GM12801 (cell line): ENCODE results near the gene MYBL2.

Experiments
- CTCF ChIP-seq: IDR thresholded peaks from one replicate; pipeline ENCODE4 v1.5.1; 2011; ENCODE audit warnings: control low read depth; ENCODE audit not compliant: insufficient read length; ENCODE audit errors: extremely low read depth

Gene MYBL2

DNA sequence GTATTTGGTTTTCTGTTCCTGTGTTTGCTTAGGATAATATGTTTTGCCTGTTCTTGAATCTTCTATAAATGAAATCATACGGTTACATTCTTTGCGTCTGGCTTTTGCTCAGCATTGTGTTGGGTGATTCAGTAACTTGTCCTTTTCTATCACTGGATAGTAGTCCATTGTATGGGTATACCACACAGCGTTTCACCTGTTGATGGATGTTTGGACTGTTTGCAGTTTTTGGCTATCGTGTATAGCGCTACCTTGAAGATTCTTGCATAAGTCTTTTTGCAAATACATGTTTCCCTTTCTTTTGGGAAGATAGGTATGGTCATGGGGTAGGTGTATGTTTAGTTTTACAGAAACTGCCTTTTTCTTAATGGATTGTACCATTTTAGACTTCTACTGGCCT is 9.5 kb downstream of the MYBL2 start:
- TF ChIP-seq CTCF = no peak

DNA sequence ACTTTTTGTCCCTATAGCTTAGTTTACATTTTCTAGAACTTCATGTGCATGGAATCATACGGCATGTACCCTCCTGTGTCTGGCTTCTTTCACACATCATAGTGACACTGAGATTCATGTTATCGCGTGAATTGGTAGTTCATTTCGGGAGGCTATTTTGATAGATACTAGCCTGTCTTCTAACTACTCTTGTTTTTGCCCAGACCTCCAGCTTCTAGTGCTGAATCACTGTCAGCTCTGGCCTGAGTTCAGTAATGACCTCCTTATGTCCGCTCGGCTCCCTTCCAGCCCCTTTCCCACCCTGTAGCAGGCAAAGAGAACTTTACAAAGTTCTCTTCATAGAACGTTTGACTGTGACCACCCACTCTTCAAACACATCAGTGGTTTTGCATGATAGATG is 14.1 kb downstream of the MYBL2 start:
- no peak for TF ChIP-seq CTCF

DNA sequence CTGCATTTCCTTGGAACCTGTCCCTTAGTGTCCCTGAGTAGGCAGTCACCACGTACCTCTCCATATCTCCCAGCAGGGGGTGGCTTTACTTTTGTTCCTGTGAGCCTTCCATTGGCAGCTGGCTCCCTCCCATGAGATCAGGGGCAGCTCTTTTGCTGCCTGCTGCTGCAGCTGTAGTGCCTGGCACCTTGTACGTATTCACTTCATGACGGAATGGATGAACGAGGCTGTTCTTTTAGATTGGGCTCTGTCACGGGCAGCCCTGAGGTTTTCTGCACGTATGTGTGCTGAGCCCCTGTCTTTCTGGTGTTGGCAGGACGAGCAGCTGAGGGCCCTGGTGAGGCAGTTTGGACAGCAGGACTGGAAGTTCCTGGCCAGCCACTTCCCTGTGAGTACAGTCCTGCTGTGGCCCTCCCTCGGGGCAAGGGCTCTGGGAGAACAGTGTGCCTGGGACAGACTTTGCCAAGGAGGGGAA is 14.6 kb downstream of the MYBL2 start:
- no peak for TF ChIP-seq CTCF

- no peak for TF ChIP-seq CTCF
Measured at GRCh38 chr20:43681991-43682410, 15.1 kb downstream of the MYBL2 start.

DNA sequence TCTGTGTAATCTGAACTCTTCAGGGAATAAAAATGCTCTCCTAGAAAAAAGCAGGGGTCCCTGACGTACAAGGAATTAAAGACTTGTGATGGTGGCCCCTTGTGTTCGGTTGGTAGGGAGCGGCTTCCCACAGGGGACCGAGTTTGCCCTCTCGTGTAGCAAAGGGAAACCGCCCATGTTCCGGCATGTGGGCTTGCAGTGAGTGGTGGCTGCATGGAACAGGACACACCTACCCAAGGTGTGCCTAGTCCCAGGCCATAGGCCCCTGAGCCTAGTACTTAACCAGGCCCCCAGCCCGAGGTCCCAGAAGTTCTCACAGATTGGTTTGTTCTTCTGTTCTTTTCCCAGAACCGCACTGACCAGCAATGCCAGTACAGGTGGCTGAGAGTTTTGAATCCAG is 15.5 kb downstream of the MYBL2 start:
- TF ChIP-seq CTCF = no peak

DNA sequence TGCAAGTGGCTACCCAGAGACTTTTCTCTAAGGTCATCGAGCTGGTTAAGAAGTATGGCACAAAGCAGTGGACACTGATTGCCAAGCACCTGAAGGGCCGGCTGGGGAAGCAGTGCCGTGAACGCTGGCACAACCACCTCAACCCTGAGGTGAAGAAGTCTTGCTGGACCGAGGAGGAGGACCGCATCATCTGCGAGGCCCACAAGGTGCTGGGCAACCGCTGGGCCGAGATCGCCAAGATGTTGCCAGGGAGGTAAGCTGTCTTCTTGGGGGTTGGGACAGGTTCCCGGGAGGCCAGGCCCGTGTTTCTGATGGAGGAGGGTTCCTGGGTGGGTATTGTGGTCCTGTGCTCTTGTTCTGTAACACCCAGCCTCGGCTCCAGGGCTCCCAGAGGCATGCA is 19.9 kb downstream of the MYBL2 start:
- TF ChIP-seq CTCF = no peak

- TF ChIP-seq CTCF = no peak
Measured at GRCh38 chr20:43689165-43689564, 22.3 kb downstream of the MYBL2 start.
